HG03095 (cell line): ENCODE results near the gene GRID1.

Source experiments
- ATAC-seq: cut with Tn5 transposase; IDR thresholded peaks from one replicate; pipeline ENCODE4 v1.9.1; 2021; ENCODE audit warnings: moderate library complexity; ENCODE audit not compliant: unreplicated experiment

GRID1 gene

DNA sequence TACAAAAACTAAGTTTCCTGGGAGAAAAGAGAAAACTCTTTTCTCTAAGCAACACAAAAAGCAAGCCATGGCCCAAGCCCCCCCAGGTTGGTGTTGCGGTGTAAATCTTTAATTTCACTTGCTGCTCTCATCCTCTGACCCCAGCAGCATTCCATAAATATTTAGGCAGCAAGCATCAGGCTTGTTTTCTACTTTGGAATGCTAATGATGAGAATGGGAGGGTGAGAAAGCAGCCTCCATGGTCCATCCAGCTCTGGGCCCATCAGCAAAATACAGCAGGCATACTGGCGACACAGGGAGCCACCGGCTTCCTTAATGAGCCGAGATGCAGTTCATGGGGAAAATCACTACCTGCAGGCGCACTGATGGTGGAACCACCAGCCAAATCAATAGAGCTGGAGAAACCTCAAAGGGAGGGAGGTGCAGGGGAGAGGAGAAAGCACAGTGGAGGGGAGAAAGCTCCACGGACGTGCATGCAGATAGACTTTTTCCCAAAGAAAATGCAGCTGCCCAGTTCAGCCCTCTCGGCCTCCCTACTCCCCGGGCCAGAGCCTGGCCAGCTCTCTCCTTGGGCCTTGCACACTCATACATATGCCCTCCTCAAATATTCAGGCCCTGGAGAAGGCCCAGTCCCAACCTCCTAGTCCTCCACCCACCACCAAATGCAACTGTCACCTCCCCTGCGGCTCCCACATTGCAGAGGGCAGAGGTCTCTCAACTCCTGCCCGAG, 131.9 kb downstream of the GRID1 start:
- no peak for ATAC-seq

DNA sequence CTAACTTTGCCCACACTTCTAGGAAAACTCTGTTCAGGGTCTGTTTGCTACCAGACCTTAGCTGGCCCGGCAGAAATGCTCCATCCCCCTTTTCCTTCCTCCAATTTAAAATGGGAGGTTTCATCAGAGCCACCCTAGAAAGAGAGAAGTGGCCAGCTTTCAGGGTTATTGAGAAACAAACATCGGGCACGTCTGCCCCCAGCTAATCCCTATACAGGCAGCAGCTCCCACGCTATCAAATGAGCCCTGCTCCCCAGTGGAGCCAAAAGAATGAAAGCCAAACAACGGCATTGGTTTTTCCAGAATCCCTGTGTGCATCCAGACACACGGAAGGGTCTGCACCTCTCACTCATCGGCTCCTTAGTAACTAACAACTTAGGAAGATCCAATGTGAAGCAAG, 132.5 kb downstream of the GRID1 start:
- ATAC-seq: no peak

DNA sequence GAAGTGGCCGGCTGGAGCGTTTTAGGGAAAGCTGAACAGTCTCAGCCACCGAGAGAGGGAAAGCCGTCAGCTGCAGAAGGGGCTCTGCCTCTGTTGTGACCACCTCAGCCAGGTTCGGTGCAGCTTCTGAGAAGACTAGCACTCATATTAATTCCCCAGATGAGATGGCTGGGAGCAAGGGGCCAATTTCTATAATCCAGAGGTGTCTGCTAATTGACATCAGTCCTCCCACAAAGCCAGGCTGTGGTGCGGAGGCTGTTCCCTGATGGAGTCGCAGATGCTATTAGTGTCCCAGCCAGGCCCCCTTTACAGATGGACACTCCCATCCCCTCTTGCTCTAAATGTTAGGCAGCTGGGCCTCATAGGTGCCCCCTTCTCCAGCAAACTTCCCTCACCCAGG, 133.5 kb downstream of the GRID1 start:
- ATAC-seq: no peak

GRCh38 chr10:86232644-86233043, 134.0 kb downstream of the GRID1 start:
- no peak for ATAC-seq

- no peak for ATAC-seq
Measured at GRCh38 chr10:86231796-86232560, 134.6 kb downstream of the GRID1 start.

DNA sequence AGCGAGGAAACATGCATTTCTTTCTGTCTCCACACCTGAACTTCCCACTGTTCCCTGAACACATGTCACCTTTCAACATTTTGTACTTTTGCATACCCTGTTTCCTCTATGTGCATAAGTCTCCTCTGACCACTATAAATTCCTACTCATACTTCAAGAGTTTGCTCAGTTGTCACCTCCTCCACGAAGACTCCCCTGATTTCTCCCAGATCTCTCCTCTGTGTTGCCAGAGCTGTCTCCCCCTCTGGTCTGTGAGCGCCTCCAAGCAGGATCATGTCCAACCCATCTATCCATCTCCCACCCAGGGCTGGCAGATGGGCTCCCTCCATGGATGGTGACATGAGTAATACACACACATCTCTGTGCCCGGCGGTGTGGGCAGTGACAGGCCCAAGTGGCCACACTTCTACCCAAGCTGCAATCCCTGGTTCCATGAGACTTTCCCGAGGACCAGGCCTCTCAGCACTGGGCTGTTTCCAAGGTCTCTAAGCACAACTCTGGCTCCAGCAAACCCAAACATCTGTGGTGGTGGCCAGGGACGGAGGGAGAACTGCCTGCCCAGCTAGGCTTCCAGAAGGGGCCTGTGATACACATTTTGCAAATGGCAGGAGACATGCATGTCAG, 135.9 kb downstream of the GRID1 start:
- no peak for ATAC-seq

DNA sequence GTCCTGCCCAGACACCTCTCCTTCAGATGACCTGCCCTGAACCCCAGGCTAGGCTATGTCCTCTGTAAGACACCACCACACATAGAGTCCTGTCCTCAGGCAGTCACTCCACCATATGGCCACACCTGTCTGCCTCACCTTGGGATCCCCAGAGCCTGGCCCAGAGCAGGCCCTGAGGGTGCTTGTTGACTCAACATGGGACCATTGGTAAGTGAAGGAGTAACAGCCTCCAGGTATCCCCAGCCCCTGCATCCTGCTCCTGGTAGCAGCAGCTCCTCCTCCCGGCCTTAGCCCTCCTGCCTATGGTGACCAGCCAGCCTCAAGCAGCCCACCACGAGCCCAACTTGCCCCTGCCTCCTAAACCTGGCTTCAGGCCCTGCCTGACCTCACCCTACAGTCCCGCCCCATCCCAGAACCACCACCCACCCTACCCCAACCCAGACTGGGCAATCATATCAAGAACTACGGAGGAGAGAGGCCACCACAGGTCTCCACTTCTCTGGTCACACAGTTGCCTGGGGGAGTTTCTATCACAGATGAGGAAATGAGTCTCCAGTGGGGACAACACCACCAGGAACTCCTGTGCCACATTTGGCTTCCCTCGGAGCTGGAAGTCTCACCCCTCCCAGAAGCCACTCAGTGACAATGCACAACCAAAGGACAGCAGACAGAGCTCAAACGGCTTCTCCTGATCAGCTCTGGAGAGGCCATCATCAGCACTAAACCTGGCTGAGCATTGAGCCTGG, 136.6 kb downstream of the GRID1 start:
- ATAC-seq: no peak

DNA sequence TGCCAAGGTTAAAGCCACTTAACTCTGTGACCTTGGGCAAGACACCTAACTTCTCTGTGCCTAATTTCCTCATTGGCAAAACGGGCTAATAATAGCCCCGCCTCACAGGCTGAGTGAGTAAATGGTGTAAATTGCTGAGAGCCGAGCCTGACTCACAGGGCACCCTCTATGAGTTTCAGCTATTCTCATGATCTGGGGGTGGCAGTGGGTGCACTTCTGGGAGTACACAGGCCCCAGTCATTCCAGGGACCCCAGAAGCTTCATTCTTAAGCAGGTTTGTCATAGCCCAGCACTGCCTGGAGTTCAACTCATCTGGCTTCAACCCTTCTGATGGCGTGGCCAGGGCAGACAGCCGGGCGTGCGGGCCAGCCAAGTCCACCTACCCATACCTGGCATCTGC, 137.2 kb downstream of the GRID1 start:
- no peak for ATAC-seq

GRCh38 chr10:86227501-86228258, 138.9 kb downstream of the GRID1 start:
- no peak for ATAC-seq

DNA sequence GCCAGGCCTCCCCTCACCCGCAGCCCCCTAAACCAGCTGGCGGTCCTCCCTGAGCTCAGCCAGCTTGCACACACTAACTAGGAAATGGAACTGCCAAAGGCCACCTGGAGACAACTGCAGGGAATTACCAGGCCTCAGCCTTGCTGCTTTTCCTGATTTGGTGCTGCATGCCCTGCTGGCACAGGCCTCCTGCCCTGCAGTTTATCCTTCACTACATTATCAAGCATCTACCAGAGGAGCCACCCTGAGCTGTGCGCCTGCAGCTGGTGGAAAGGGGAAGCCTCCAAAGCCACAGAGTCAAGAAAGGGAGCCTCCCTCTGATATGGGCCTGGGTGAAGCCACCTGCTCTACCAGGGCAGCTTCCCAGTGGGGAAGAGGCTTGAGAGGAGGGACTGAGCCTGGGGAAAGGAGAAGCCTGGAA, 139.8 kb downstream of the GRID1 start:
- no peak for ATAC-seq

DNA sequence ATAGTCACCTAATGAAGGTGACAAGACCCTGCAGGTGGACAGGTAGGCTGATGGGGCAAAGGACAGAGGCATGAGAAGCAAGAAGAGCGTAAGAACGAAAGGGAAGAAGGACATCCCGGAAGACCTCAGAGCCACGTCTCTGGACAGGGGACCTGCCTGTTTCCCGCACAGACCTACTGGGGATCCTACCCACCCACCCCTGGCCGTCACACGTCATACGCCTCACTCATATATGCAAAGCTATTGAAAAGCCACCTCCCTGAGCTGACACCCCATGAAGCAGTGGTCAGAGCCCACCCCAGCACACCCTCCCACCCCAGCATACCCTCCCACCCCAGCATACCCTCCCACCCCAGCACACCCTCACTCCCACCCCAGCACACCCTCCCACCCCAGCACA, 140.6 kb downstream of the GRID1 start:
- ATAC-seq: no peak

DNA sequence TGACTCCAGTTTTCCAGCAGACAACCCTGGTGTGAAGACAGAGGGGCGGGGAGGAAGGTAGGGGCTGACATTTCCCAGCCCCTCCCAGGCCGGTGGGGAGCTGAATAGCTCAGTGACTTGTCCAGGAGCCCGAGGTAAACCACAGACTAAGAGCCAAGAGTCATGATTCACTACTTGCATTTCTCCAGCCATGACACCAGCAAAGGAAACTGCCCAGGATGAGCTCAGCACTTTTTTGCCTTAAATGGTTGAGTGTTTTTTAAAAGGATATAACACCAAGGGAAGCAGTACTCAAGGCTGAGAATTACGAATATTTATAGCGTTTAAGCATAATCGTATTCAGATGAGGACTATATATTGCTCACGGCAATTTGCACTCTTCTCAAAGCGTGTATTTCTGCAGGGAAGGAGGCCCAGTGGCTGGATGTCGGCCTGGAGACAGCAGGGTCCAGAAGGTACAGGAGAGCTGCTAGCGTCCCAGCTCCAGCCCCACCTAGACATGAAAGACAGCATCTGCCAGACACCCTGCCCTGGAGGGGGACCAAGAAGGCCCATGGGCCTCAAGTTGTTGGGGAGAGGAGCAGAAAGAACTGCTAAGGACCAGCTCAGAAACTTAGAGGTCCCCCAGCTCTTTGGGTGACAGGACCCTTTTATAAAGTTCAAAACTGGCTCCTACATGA, 141.4 kb downstream of the GRID1 start:
- no peak for ATAC-seq

GRCh38 chr10:86224354-86225102, 142.1 kb downstream of the GRID1 start:
- ATAC-seq: no peak

DNA sequence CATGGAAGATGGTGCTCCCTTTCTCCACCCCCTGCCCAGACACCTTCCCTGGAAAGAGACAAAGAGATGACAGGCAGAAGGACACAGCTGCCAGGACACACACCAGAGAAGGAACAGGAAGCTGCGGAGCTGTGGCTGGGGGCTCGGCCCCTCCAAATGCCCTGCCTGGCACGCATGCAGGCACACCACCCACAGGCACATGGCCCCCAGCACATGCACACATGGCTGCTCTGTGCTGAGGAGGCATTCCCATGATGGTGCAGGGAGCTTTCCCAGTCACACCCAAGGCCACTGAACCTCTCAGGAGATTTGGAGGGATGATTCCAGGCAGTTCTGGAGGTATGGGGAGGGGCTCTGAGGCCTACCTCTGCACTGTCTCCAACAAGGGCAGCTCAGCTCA, 143.3 kb downstream of the GRID1 start:
- no peak for ATAC-seq

DNA sequence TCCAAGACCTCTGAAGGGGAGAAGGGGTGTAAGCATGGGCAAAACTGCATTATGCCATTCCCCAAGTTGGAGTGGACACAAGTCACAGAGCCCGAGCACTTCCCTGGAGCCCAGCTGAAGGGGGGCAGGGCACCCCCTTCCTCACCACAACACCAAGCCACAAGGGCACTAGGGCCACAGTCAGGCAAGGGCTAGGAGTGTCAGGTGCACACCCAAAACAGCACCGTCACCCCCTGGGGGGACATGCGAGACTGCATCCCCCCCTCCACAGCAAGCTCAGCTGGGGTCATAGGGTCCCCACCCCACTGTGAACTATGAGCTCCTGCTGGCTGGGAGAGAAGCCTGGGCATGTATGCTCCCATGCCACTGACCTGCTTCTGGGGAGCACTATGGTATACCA, 143.9 kb downstream of the GRID1 start:
- no peak for ATAC-seq

DNA sequence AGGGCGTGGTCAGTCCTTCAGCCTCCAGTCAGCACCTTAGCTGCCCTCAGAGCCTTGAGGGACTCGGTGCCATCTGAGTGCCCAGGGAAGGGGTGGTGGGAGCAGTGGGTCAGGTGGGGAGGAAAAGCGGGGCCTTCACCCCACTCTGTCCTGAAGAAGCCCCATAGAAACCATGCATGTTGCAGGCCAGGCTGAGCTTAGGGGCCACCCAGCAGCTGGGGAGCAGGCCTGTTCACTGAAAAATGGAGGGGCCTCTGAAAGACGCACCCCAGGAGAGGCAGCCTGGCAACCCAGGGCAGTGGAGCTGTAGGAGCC, 144.3 kb downstream of the GRID1 start:
- ATAC-seq: no peak

- ATAC-seq: no peak
Measured at GRCh38 chr10:86221442-86222335, 144.9 kb downstream of the GRID1 start.

- no peak for ATAC-seq
Measured at GRCh38 chr10:86220626-86221025, 146.0 kb downstream of the GRID1 start.

DNA sequence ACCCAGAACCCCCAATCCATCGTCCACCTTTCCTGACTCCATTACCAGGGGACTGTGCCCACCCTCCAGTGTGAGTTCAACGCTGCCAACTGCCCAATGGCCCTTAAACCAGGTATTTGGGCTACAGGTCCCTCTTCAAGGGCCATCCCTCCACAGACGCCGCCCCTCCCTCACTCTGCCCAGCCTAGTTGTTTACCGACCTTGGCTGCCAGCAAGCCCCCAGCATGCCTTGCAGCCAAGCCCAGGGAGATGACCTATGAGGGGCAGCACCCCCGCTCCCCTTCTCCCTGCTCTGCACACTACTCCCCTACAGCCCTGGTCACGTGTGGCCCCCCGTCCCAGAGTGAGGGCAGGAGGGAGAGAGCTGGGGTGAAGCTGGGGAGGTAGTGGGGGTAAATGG, 147.3 kb downstream of the GRID1 start:
- ATAC-seq: no peak
